Breast epithelium (tissue), 3 donors: ENCODE measurements around the gene NFIX.

Experiments used
- CTCF ChIP-seq, 3 donors: fragments of 450-650 bp; IDR thresholded peaks; one replicate each; pipeline ENCODE4 v1.5.1; 2016 to 2017; ENCODE audit warnings: antibody characterized with exemption in 3 of 3, mild to moderate bottlenecking in 3 of 3, moderate library complexity in 3 of 3
- POLR2A ChIP-seq: fragments of 450-650 bp; IDR thresholded peaks from one replicate; pipeline ENCODE4 v1.6.1; 2016; ENCODE audit warnings: antibody characterized with exemption, mild to moderate bottlenecking, moderate library complexity
- POLR2AphosphoS5 ChIP-seq, 3 donors: sonication (generic); formaldehyde crosslinking; IDR thresholded peaks; one replicate each; pipeline ENCODE4 v1.6.1; 2017; ENCODE audit warnings: antibody characterized with exemption in 3 of 3

GRCh38 chr19:13127051-13127450 lies 131.8 kb downstream of the NFIX start:
- TF ChIP-seq CTCF (IDR thresholded peaks at IDR 0.05) (no peak), POLR2AphosphoS5 (IDR thresholded peaks at IDR 0.05) (no peak), POLR2A (no peak)
